HG03575 (cell line): ENCODE measurements around the gene RAB37.

Experiments used
- ATAC-seq: cut with Tn5 transposase; IDR thresholded peaks from one replicate; pipeline ENCODE4 v1.9.1; 2021; ENCODE audit not compliant: unreplicated experiment, insufficient number of reproducible peaks, low FRiP score; ENCODE audit errors: extremely low read depth

Gene RAB37

DNA sequence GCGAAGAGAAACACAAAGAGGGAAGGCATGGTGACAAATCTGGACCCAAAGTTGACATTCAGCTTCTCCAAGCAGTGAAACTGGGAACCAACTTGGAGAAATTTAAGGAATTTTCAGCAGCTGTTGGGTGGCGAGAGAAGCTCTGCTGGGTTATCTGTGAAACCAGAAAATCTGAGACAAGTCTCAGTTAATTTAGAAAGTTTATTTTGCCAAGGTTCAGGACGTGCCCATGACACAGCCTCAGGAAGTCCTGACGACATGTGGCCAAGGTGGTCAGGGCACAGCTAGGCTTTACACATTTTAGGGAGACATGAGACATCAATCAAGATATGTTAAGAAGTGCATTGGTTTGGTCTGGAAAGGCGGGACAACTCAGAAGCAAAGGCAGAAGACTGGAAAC lies 13.2 kb upstream of the RAB37 start:
- no peak for ATAC-seq

DNA sequence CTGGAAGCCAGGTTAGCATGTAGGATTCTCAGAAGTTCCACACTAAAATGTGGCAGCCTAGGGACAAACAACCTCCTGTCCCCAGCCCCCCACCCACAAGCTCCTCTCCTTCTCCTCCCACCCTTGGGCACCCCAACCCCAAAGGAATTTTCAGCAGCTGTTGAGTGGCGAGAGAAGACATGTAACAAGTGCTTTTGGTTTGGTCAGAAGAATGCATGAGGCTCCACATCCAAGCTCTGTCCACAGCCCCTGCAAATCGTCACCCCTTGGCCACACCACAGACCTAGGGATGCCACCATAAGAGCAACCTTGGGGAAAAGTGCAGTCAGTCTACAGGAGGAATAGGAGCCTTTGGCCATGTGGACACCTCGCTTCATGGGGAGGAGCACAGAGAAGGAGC lies 11.9 kb upstream of the RAB37 start:
- no peak for ATAC-seq

DNA sequence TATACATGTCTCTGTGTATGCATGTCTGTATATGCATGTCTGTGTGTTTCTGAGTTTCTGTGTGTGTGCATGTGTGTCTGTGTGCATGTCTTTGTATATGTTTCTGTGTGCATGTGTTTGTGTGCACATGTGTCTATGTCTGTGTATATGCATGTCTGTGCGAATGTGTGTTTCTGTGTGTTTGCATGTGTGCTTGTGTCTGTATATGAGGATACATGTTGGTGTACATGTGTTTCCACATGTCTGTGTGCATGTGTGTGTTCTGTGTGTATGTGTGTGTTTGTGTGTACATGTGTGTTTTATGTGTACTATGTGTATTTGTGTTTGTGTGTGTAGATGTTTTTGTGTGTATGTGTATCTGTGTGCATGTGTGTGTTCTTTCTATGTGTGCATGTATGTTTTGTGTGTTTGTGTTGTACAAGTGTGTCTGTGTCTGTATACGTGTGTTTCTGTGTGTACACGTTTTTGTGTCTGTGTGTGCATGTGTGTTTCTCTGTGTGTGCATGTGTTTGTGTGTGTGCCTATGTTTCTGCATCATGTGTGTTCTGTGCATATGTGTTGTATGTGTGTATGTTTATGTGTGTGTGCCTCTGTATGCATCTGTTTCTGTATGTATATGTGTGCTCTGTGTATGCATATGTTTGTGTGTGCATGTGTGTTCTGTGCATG lies 8.9 kb upstream of the RAB37 start:
- ATAC-seq = no peak

DNA sequence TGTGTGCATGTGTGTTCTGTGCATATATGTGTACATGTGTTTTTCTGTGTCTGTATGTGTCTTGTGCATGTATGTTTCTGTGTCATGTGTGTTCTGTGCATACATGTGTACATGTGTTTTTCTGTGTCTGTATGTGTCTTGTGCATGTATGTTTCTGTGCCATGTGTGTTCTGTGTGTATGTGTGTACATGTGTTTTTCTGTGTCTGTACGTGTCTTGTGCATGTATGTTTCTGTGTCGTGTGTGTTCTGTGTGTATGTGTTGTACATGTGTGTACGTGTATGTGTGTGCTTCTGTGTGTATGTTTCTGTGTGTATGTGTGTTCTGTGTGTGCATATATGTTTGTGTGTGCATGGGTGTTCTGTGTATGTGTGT lies 8.4 kb upstream of the RAB37 start:
- ATAC-seq = no peak

DNA sequence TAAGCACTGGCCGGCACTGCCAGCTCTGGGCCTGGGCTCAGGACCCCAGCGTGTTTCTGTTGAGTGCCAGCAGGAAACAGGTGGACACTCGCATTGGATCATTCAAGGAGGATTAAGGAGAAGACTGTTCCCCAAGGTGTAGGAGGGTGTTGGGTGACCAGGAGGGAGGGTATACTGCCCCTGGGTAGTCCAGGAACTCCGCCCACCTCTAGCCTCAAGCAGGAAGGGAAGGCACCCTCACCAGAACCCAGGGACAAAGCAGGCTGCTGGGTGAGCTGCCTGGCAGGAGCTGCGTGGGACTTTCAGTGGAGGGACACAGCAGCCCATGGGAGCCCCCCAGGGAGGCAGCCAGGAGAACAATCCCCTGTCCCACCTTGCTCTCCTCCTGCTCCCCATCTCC lies 7.7 kb upstream of the RAB37 start:
- no peak for ATAC-seq

DNA sequence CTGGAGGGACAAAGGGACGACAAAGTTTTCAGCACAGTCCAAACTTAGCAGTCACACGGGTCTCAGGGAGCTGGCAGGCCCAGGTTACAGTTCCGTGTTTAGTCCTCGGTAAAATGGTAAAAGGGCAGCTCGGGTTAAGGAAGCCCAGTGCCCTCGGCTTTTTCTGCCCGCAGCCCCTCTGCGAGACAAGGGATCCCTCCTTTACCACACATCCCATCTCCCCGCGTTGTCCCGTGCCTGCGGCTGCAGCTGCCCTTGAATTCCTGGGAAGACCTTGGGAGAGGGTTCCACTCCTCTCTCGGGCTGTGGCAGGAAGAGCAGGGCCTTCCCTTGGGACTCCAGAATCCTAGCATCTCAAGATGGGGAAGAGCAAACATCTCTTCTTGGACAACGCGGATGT lies 7.2 kb upstream of the RAB37 start:
- no peak for ATAC-seq

DNA sequence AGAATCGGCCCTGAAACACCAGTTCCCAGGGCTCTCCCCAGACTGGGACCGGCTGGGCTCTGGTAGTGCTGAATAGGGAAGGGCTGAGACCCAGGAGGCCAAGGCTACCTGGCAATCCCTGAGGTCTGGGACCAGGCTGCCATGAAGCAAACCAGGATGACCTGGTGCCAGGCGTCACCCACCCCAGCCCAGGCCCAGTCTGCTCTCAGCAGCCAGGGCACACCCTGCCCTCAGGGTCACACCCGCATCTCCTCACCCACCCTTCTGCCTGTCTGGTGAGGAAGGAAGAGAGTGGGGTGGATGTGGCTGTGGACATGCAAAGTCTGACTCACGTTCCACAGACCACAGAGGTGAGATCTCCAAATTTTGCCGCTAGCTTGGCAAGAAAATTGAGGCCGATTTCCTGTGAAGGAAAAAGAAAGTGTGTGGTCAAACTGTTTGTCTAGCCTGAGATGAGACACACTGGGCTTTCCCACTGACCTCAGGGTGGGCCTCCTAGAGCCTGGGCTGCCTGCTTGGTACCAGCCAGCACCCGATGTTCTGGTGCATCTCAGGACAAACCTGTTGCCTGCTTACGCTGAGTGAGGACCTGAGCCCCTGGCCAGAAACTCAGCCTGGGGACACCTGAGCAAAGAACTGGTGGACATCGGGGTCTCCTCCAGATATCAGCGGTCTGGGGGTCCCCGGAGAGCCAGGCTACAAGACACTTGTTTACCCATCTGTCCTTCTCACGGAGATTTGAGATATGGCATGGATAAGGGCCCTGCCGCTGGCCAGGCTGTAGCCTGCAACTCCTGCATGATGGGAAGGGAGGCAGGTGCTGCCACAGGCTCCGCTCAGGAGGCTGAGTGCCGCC lies 6.3 kb upstream of the RAB37 start:
- ATAC-seq = no peak

DNA sequence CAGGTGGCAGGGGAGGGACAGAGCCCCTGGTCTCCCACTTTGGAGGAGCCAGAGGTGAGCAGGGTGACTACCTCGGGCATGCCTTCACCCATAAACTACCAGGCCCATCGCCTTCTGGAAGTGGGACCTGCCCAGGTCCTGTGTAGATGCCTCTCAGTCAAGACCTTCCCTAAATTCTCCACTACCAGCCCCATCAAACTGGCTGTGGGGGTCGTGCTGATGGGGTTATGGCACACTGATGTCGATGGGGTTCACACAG lies 5.8 kb upstream of the RAB37 start:
- no peak for ATAC-seq

DNA sequence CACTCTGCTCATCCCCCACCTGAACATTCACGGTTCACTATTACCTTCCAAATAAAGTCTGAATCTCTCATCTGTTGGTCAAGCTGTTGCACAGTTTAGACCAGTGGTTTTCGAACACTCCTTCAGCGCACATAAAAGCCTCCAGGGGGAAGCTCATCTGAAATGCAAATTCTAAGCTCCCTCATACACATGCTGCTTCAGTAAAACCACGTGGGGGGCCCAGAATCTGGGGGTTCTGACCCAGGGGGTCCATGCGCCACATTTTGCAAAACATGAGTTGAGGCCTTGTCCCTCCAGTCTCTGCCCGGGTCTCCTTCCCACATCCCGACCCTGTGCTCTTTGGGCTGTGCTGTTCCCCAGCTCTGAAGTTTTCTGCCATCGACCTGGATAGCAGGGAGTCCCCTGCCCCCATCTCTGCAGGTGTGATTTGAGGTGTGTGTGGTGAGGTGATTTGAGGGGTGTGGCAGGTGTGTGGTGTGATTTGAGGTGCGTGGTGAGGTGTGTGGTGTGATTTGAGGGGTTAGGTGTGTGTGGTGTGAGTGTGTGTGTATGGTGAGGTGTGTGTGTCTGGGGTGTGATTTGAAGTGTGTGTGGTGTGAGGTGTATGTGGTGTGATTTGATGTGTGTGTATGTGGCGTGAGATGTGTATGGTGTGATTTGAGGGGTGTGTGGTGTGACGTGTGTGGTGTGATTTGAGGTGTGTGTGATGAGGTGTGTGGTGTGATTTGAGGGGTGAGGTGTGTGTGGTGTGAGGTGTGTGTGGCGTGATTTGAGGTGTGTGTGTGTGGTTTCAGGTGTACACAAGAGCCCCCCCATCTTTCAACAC lies 4.8 kb upstream of the RAB37 start:
- no peak for ATAC-seq

DNA sequence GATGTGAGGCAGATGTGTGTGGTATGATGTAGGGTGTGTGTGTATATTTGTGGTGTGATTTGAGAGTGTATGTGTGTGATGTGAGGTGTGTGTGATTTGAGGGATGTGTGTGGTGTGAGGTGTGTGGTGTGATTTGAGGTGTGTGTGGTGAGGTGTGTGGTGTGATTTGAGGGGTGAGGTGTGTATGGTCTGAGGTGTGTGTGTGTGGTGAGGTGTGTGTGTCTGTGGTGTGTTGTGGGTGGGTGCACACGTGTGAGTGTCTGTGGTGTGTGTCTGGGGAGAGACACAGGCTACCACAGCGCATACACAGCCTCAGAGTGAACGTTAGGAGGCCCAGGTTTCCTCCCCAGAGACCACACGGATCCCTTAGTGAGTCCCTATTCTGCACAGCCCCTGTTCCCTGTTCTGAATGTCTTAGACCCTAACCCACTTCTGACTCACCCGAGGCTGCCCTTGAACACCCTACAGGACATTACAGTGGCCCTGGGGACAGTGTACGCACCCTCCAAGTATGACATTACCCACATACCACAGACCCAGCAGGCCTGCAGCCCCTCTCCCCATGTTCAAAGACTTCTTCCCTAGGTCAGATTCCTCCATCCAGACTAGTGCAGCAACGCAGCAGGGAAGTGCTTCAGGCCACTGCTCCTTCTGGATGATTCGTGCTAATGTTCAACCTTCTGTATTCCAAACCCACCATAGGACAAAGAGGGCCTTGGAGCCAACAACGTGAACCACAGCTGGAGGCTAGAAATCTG lies 3.5 kb upstream of the RAB37 start:
- no peak for ATAC-seq

DNA sequence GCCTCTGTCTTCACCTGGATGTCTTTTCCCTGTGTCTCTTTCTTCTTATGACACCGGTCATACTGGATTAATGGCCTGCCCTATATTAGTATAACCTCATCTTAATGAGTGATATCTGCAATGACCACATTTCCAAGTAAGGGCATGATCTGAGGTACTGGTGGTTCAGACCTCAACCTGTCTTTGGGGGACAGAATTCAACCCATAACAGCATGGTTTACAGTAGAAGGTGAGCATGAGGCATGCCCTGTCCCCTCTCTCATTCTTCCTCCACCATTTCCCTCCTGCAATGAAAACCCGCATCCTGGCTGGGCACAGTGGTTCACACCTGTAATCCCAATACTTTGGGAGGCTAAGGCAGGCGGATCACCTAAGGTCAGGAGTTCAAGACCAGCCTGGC lies 2.8 kb upstream of the RAB37 start:
- ATAC-seq = no peak

DNA sequence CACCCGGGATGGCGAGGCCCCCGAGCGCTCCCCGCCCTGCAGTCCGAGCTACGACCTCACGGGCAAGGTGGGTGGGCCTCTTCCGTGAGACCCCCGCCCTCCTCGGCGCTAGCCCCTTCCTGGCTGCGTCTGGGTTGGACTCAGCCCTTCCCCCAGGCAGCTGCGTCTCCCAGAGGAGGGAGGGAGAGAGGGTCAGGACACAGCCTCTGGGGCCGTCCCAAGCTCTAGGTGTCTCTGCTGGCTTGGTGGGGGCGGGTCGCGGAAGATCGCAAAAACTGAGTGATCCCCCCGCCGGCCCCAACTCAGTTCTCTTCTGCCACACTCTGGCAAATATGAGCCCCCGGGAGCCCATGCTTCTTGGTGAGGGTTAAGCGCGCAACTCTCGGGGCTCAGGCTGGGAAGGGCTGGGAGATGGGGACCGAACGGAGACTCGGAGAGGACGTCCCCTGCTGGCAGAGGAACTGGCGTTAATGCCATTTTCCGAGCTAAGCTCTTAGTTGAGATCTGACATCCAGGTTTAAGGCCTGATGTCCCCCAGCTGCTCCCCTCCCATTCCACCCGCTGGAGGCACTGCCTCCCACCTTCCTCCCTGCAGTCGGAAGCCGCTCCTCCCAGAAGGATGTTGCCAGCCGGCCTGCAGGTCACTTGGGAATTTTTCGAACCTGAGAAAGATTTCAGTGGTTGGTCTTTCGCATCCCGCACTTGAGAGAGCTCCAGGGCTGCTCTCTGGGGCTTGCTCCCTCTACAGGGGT lies 419 bp downstream of the RAB37 start:
- ATAC-seq = no peak

DNA sequence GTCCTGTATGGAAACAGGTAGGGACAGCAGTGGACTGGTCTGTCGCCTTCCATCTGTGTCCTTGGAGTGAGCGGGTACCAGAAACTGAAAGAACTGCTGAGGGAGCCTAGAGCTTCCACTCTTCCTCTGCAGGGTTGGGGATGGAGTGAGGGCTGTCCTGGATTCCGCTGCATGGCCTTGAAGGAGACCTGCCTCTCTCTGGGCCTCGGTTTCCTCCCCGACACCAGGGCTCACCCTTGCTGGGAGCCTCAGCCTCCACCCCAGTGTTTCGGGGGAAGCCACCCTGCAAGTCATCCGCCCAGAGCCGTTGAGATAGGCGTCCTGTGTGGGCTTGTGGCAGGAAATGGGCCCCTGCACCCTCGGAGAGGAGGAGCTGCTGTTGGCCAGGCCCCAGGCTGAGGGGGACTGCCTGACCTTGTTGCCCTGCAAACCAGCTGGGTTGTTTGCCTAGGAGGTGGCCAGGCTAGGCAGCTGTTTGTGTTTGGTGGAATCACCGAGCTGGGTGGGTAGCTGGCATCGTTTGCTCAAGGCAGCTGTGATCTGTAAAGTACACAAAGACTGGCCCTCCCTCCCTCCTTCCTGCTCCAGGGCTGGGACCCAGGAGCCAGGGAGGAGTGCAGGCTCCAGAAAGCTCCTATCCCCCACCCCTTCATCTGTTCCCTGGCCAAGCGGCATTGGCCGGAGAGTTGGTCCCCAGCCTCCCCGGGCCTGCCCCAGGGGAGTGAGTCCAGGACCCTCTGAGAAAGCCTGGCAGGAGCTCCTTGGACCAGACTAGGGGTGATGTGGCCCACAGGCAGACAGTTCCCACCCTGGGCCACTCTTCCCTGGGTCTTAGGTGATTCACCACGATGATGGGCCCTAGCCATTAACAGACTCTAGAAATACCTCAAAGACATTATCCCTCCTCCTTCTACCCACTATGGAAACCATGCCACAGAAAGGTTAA lies 1.3 kb downstream of the RAB37 start:
- no peak for ATAC-seq

DNA sequence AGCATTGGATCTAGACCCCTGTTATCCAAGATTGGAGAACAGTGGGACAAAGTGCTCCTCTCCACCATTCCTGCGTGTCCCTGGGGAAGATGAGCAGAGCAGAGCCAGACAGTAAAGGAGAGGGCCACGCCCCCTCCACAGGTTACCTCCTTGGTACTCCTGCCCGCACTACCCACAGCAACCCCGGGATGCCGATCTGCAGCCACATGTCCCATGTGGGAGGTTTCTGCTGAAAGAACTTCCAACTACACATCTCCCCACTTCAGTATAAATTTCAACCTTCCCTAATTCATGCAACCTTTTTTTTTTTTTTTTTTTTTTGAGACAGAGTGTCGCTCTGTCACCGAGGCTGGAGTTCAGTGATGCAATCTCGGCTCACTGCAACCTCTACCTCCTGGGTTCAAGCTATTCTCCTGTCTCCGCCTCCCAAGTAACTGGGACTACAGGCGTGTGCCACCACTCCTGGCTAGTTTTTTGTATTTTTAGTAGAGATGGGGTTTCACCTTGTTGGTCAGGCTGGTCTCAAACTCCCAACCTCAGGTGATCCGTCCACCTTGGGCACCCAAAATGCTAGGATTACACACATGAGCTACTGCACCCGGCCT lies 2.3 kb downstream of the RAB37 start:
- no peak for ATAC-seq

DNA sequence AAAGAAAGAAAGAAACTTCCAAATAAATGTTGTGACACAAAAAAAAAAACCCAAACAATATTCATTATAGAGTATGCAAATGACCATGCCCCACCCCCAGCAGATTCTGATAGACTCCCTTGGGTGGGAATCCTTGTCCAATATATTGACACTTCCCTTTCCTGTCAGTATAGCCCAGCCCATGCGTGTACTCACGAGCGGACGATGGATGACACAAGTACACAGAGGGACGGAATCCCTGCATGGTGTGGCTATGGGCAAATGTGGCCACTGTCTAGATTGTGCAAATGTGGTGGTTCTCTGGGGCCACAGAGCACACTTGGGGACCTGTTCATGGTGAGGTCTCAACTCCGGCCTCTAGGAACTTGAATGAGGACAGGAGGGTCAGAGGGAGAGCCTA lies 3.1 kb downstream of the RAB37 start:
- no peak for ATAC-seq

DNA sequence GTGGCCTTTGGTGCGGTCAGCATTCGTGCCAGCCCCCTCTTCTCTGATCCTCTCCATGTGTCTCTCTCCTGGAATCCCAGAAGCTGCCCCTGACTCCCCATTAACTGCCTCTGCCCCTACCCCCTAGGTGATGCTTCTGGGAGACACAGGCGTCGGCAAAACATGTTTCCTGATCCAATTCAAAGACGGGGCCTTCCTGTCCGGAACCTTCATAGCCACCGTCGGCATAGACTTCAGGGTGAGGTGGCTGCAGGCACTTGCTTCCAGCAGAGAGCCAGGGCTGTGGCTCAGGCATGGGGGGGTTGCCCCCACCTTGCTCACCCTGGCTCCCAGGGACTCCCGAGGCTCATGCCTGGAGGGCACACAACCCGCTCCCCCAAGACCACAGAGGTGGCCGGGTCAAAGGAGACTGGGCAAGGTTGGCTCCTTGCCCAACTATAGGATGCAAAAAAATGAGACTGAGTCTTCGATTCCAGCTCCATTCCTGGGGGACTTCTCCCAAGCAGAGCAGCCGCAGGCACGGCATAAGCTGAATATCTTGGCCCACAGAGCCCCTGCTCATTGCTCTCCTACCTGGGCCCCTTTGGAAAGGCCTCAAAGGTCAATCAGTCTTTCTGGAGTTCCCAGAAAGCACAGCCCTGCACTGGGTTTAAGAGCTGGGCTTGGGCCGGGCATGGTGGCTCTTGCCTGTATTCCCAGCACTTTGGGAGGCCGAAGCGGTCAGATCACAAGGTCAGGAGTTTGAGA lies 3.8 kb downstream of the RAB37 start:
- ATAC-seq = no peak

DNA sequence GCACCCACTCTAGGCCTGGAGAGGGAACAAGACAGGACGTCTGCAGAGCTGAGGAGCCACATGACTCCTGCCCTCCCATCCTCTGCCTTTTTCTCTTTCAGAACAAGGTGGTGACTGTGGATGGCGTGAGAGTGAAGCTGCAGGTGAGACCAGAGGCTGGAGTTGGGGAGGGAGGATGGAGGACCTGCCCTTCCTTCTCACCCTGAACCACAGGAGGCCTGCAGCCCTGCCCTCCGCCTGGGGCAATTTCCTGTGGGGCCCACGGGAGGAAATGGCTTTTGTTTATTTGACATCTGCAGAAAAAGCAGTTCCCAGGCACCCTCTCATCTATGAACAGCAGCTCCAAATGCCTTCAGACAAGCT lies 5.1 kb downstream of the RAB37 start:
- ATAC-seq = no peak
